HG03342 (cell line): ENCODE results near the gene IL6ST.

Source experiments
- ATAC-seq: cut with Tn5 transposase; IDR thresholded peaks from one replicate; pipeline ENCODE4 v1.9.1; 2021; ENCODE audit warnings: mild to moderate bottlenecking, moderate library complexity; ENCODE audit not compliant: unreplicated experiment

Gene IL6ST

DNA sequence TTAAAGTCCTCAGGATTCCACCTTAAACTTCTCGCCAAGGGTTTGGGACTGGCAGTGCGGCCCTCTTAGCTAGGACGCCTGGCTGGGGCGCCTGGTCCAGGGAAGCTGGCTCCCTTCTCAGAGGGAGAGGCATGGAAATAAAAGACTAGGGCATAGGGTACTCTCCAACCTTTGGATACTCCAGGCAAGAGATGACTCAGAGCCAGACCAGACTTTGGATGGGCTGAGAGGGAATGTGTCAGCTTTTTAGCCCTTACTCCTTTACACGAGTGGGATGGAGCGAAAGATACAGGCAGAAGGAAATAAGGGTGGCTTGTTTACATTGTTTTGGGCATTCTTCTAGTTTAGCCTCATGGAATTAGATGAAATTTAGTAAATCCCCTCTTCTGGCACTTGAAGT is 95.4 kb downstream of the IL6ST start:
- ATAC-seq, result no peak

DNA sequence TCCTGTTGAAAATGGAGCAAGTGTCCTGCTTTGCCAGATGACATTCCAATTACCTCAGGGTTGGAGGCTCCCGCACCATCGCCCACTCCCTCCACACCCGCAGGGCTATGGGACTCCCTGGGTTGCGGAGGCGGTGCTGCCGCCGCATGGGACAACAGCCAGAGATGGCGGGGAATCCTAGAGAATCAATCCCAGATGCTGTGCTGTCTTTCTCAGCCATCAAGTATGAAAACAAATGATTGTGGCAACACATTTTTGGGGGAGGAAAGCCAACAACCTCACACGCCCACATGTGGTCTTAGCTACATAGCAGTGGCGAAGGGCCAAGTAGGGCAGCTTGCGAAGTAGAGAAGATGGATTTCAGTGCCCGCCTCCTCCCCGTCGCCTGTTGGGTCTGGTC is 96.9 kb downstream of the IL6ST start:
- ATAC-seq, result no peak

DNA sequence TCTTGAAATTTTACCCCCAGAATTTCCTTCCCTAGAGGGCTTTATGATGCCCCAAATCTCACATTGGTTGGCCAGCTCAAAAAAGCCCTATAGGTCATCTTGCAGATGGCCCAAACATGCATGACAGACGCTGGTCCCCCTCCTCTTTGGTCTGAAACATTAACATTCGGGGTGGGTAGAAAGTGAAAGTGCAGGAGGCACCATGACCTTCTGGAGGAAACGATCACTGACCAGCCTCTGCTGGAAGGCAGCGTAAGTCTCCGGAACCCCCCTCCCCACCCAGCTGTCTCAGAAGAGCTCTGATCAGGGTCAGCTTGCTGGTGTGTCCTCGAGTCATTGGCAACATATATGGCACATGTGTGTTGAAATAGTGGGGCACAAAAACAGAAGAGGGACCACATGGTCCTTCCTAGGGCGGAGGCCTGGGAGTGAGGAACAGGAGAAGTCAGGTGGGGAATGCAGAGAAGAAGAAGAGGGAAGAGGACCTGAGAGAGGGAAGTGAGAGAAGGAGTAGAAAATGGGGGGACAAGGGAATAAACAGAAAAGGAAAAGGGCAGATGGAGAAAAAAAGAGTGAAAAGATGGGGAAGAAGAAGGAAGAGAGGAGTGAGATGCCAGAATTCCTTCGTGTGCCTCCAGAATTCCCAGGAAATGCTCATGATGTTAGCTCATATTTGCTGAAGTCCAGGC is 97.4 kb downstream of the IL6ST start:
- no peak for ATAC-seq

DNA sequence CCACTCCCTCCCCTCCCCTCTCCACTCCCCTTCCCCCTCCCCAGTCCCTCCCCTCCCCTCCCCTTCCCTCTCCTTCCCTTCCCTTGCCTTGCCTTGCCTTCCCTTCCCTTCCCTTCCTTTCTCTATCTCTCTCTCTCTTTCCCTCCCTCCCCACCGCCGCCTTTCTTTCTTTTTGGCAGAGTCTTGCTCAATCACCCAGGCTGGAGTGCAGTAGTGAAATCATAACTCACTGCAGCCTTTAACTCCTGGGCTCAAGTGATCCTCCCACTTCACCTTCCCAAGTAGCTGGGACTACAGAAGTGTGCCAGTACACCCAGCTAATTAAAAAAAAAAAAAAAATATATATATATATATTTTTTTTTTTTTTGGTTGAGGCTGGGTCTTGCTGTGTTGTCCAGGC is 98.1 kb downstream of the IL6ST start:
- ATAC-seq, result no peak

DNA sequence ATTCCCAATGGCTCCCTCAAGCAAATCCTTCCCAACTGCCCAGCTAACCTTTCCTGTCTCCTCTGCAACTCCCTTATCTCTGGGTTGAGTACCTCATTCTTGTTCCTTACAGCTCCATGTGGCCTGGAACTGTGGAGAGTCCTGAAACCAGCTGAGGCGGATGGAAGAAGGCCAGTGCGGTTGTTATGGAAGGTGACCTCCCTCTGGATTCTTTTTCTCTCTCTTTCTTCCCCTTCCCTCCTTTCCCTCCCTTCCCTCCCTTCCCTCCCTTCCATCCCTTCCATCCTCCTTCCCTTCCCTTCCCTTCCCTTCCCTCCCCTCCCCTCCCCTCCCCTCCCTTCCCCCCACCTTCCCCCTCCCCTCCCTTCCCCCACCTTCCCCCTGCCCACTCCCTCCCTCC is 98.5 kb downstream of the IL6ST start:
- no peak for ATAC-seq

DNA sequence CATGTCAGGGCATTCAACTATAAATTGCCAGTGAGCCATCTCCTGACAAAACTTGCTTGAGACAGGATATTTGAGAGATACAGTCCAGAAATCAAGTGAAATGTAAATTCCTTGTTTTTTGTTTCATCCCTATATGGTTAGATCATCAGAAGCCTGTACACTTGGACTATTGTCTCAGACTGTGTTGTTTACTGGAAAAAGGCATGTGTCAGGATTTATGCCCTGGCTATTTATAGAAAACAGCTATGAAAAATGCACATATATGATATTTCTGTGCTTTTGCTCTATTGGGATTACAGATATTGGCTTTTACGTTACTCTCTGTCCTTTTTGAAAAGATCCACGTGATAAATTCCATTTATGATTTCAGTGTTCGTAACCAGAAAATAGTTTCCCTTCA is 99.4 kb downstream of the IL6ST start:
- no peak for ATAC-seq

DNA sequence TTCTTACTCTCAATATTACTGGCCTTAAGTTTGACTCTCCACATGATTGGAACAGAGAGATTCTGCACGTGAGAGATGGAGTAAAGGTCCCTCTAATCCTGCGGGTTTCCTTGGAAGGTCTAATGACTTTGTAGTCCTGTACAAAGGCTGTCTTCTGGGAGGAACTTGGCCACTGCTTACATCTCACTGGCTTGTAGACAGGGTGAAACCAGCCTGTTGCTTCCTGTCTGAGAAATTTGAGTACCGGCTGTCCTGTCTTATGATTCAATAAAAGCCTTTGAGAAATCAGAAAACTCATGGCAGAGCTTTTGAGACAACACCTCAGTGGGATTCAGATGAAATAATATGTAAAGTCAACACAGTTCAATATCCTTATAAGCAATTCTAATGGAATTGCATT is 100.6 kb downstream of the IL6ST start:
- no peak for ATAC-seq

DNA sequence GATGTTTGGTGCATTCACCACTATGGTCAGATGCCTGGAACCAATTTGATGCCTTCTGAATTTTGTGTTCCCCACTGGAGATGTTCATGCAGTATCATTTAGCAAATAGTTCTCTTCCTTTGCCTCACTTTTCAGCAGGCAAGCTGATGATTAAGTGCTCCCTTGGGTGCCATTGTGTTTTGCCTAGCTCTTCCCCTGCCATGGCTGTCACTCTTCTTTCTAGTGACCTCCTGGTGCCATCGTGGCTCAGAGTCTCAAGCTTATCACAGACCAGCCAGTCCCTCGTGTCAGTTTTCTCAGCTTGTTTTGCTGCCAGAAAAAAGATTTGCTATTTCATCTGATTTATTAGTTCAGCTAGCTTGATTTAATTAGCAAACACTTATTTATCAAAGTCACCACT is 102.3 kb downstream of the IL6ST start:
- no peak for ATAC-seq

DNA sequence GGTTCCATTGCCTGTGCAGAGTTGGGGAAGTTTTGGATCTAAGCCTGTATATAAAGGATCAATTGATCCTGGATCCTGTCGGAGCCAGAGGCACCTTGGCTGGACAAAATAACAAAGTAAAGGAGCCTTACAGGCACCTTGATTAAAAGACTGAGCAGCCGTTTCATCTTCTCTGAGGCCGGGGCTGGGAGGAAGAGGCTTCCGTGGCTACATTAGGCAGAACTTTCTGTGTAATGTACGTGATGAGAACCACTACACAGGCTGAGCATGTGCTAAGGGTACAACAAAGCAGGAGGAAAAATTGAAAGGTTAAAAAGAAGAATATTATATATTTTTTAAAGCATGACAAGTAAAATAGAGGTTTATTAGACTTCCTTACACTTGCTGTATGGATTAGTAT is 106.6 kb downstream of the IL6ST start:
- ATAC-seq, result no peak

DNA sequence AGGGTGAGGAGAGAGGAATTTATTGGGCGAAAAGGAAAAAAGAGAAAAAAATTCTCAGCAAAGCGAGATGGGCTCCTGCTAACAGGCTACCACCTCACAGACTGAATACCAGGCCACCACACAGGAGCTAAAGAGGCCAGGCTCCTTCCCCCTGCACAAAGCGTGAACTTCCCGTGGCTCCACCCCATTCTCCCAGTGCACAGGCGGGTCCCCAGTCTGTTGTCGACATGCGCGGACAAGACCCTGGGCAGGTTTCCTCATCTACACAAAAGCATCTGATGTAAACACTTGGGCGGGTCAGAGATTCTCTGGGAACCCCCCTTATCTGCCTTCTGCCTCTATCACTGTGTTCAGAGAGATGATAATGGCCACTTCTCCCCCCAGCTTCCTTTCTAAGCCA is 109.4 kb downstream of the IL6ST start:
- no peak for ATAC-seq
